ENCODE measurements around the gene KRT31.

DNA sequence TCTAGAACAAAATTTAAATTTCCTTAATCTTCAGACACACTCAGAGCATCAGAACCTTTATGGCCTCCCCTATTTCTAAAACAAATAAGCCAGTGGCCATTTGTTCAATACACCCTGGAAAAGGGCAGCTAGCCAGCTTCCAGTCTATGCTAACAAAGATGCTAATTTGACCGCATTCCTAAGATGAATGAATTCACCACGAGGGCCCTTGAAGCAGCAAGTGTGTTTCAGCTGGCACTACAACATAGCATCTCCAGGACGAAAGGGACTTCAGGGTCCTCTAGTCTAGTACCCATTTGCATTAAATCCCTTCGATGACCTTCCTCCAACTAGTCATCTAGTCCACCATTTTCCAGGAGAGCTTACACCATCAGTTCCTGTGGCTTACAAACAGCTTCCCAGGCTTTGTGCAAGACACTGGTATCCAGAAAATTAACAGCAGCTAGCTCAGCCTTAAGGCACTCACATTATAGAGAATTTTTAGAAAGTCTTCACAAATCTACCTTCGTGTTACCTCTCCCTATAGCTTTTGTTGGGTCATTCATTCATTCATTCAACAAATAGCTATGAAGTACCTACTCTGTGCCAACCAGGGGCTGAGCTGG is 16.0 kb upstream of the KRT31 start:
- TF ChIP-seq, protein P1, sequence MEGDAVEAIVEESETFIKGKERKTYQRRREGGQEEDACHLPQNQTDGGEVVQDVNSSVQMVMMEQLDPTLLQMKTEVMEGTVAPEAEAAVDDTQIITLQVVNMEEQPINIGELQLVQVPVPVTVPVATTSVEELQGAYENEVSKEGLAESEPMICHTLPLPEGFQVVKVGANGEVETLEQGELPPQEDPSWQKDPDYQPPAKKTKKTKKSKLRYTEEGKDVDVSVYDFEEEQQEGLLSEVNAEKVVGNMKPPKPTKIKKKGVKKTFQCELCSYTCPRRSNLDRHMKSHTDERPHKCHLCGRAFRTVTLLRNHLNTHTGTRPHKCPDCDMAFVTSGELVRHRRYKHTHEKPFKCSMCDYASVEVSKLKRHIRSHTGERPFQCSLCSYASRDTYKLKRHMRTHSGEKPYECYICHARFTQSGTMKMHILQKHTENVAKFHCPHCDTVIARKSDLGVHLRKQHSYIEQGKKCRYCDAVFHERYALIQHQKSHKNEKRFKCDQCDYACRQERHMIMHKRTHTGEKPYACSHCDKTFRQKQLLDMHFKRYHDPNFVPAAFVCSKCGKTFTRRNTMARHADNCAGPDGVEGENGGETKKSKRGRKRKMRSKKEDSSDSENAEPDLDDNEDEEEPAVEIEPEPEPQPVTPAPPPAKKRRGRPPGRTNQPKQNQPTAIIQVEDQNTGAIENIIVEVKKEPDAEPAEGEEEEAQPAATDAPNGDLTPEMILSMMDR (IDR thresholded peaks at IDR 0.05; ENCODE audit: low read depth, low read length) = no peak
- no peak for TF ChIP-seq EZH2phosphoT487 (IDR thresholded peaks at IDR 0.05; ENCODE audit: low read depth)
